Astrocyte of the cerebellum (primary cell): ENCODE results near the gene RHOV.

Experiments
- DNase-seq: peaks from one replicate; pipeline ENCODE4 v3.0.0-alpha.2; 2011; ENCODE audit warnings: low read depth
- H3K4me3 ChIP-seq: 2 replicates; pipeline ENCODE4 v1.5.1; 2011; ENCODE audit warnings: mild to moderate bottlenecking, low read depth, low read length, moderate library complexity
- in situ Hi-C: cut with HindIII; loops from 2 replicates; pipeline ENCODE4 v1.10.0; 2017; ENCODE audit warnings: low sequenced_read_pairs
- TF ChIP-seq, protein P1 (sequence below): IDR thresholded peaks from 2 replicates; pipeline ENCODE4 v1.5.1; 2012; ENCODE audit warnings: low read length, low read depth, moderate library complexity, mild to moderate bottlenecking; ENCODE audit errors: missing control alignments

RHOV gene

DNA sequence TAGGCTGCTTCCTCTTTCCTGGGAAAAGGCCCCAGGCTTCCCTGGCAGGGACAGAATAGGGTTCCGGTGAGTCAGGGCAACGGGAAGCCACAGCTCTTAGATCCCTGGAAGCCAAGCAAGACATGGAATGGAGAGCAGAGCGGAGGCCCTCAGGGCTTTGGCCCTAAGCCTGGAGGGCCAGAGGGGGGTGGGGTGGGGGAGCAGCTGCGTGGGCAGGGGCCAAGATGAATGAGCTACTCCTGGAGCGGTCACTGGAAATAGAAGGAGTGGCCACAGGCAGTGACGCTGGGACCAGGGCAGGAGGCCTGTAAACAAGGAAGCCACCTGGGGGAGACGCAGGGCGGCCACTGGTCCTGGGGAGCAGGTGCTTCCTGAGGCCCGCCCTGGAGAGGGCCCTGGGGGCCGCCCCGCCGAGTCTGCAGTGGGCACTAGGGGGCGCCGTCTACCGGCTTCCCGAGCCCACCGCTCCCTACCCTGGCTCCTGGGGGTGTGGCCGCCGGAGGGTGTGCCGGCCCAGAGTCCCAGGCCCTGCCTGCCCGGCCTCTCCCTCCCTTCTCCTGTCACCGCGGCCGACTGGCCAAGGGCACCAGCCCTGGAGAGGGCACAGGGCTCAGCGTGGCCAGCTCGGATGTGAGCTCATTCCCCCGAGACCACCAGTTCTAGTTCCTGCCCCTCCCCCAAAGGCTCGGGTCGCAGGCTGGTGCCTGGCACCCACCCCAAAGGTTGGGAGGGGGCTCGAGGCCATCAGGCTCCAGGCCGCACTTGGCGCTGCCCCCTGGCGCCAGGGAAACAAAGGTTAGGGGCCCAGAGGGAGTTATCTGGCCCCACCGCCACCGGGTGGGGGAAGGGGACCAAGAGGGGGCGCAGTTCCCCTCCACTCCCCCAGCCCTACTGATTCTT, 32.3 kb upstream of the RHOV start:
- TF ChIP-seq, protein P1, sequence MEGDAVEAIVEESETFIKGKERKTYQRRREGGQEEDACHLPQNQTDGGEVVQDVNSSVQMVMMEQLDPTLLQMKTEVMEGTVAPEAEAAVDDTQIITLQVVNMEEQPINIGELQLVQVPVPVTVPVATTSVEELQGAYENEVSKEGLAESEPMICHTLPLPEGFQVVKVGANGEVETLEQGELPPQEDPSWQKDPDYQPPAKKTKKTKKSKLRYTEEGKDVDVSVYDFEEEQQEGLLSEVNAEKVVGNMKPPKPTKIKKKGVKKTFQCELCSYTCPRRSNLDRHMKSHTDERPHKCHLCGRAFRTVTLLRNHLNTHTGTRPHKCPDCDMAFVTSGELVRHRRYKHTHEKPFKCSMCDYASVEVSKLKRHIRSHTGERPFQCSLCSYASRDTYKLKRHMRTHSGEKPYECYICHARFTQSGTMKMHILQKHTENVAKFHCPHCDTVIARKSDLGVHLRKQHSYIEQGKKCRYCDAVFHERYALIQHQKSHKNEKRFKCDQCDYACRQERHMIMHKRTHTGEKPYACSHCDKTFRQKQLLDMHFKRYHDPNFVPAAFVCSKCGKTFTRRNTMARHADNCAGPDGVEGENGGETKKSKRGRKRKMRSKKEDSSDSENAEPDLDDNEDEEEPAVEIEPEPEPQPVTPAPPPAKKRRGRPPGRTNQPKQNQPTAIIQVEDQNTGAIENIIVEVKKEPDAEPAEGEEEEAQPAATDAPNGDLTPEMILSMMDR = peak; percentile 73
- H3K4me3 ChIP-seq = peak overlapping the region; percentile 37
- peak; percentile 94 for DNase-seq
- in situ Hi-C loops = loop anchor here (5.0 kb wide), 2 partner anchors 121 to 271 kb away; no protein-coding TSS in a partner anchor

DNA sequence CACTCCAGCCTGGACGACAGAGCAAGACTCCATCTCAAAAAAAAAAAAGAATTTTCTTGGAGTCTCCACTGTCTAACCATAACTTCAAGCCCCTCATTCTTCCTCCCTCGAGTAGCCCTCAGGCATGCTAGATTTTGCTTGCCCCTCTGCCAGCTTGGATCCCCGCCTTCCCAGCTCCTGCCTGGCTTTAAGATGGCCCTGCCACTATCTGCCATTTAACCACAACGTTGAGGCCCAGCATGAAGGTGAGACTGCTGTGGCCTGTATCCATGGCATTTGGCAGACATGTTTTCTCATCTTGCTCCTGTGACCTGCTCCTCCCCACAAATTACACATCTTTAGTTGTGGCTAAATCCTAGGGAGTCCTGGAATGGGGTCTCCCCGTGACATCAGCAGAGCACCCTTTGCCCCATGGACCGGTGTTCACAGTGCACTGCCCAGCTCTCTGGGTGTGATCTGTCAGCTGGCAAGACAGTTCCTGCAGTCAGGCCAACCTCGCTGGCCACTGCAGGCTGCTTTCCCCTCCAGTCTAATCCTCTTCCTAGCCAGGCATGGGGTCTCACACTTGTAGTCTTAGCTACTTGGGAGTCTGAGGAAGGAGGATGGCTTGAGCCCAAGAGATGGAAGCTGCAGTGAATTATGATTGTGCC, 30.6 kb upstream of the RHOV start:
- no peak for DNase-seq
- in situ Hi-C loops = loop anchor here (5.0 kb wide), 2 partner anchors 123 to 273 kb away; no protein-coding TSS in a partner anchor
- no peak overlapping the region for H3K4me3 ChIP-seq
- TF ChIP-seq, protein P1 = no peak

DNA sequence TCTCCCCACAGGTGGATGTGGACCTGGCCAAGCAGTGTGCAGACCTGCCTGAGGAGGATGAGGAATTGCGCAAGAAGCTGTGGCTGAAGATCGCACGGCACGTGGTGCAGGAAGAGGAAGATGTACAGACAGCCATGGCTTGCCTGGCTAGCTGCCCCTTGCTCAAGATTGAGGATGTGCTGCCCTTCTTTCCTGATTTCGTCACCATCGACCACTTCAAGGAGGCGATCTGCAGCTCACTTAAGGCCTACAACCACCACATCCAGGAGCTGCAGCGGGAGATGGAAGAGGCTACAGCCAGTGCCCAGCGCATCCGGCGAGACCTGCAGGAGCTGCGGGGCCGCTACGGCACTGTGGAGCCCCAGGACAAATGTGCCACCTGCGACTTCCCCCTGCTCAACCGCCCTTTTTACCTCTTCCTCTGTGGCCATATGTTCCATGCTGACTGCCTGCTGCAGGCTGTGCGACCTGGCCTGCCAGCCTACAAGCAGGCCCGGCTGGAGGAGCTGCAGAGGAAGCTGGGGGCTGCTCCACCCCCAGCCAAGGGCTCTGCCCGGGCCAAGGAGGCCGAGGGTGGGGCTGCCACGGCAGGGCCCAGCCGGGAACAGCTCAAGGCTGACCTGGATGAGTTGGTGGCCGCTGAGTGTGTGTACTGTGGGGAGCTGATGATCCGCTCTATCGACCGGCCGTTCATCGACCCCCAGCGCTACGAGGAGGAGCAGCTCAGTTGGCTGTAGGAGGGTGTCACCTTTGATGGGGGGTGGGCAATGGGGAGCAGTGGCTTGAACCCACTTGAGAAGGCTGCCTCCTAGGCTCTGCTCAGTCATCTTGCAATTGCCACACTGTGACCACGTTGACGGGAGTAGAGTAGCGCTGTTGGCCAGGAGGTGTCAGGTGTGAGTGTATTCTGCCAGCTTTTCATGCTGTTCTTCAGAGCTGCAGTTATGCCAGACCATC, 28.8 kb upstream of the RHOV start:
- DNase-seq = no peak
- H3K4me3 ChIP-seq = no peak overlapping the region
- in situ Hi-C loops = no loop called here
- TF ChIP-seq, protein P1 = no peak

DNA sequence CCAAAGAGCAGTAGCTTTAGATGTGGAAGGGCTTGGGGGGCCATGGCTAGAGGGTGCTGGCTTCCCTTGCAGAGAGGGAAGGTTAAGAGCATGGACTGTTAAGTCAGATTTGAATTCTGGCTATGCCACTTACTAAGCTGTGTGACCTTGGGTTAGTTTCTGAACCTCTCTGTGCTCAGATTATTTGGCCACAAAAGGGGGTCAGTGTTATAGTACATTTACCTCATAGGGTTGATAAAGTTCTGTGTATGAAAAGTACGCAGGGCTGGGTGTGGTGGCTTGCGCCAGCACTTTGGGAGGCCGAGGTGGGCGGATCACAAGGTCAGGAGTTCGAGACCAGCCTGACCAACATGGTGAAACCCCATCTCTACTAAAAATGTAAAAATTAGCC, 27.0 kb upstream of the RHOV start:
- no peak for DNase-seq
- TF ChIP-seq, protein P1 = no peak
- no peak overlapping the region for H3K4me3 ChIP-seq
- in situ Hi-C loops = no loop called here

DNA sequence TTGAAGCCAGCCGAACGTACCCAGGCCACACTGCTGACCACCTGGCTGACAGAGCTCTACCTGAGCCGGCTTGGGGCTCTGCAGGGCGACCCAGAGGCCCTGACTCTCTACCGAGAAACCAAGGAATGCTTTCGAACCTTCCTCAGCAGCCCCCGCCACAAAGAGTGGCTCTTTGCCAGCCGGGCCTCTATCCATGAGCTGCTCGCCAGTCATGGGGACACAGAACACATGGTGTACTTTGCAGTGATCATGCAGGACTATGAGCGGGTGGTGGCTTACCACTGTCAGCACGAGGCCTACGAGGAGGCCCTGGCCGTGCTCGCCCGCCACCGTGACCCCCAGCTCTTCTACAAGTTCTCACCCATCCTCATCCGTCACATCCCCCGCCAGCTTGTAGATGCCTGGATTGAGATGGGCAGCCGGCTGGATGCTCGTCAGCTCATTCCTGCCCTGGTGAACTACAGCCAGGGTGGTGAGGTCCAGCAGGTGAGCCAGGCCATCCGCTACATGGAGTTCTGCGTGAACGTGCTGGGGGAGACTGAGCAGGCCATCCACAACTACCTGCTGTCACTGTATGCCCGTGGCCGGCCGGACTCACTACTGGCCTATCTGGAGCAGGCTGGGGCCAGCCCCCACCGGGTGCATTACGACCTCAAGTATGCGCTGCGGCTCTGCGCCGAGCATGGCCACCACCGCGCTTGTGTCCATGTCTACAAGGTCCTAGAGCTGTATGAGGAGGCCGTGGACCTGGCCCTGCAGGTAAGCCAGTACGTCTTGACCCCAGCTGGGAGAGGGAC, 26.4 kb upstream of the RHOV start:
- TF ChIP-seq, protein P1 = no peak
- DNase-seq = no peak
- no peak overlapping the region for H3K4me3 ChIP-seq
- in situ Hi-C loops = no loop called here
